ENCODE data around the gene DDX6. TPM values are rescaled to one million over a fixed set of nuclear protein-coding genes. Genes with fewer than 3 reads are reported as not detected.

Gene DDX6
- total and polyA plus RNA-seq, 9 of the 15 experiments (the other 6 are each of a cell fraction or from before 2014, with no cell fraction given), result 10.0 to 102 (median 58.2) TPM

GRCh38 chr11:118790357-118791110 is 430 bp downstream of the DDX6 start (continued):
- TF ChIP-seq ZNF609 (CRISPR knock-in tag; IDR thresholded peaks at IDR 0.05; ENCODE audit: borderline replicate concordance) (no peak), PBX2 (CRISPR knock-in tag; IDR thresholded peaks at IDR 0.05; ENCODE audit: low read depth) (no peak), PBX2 (tag; conservative IDR thresholded peaks at IDR 0.05; ENCODE audit: low read depth) (no peak), NFE2 (IDR thresholded peaks at IDR 0.05; ENCODE audit: low read depth) (no peak), TAF7 (tag; IDR thresholded peaks at IDR 0.05) (peak; percentile 46; the same call in 1 of the 2 replicates), XRCC4 (IDR thresholded peaks at IDR 0.05; ENCODE audit: extremely low read depth, insufficient read depth, insufficient read length) (no peak), POLR2G (IDR thresholded peaks at IDR 0.05; ENCODE audit: low read depth, low read length) (peak; percentile 65), STAT5B (CRISPR knock-in tag; IDR thresholded peaks at IDR 0.05) (no peak), KAT2B (IDR thresholded peaks at IDR 0.05; ENCODE audit: low read depth, low read length) (no peak), POU5F1 (IDR thresholded peaks at IDR 0.05; ENCODE audit: borderline replicate concordance, low read depth, low read length, partially characterized antibody) (no peak), TEAD1 (CRISPR knock-in tag; IDR thresholded peaks at IDR 0.05) (no peak), NBN (IDR thresholded peaks at IDR 0.05; ENCODE audit: low read depth) (0 out of 2 replicates have a peak, but pooled peaks have one; percentile 42), RBM15 (IDR thresholded peaks at IDR 0.05; ENCODE audit: insufficient read depth, low read length) (no peak), PKNOX1 (IDR thresholded peaks at IDR 0.05) (no peak), HIVEP1 (CRISPR knock-in tag; IDR thresholded peaks at IDR 0.05) (no peak)

Data from K562 (cell line).